Liver (tissue), 9 donors: ENCODE measurements around the gene USP25. TPM values are rescaled to one million over a fixed set of nuclear protein-coding genes. Genes with fewer than 3 reads are reported as not detected.

Experiments
- DNase-seq: peaks from one replicate; pipeline ENCODE4 v3.0.0-alpha.2; 2017; ENCODE audit warnings: low spot score
- H3K27ac ChIP-seq, 2 donors: one replicate each; pipeline ENCODE4 v1.7.0; 2013; ENCODE audit warnings: inconsistent platforms in 2 of 2, low read length in 2 of 2, control low read depth in 1 of 2, low read depth in 1 of 2, mild to moderate bottlenecking in 1 of 2
- H3K27me3 ChIP-seq, 4 donors: one replicate each; pipeline versions ENCODE4 v1.6.1 to v1.7.0; 2013; ENCODE audit warnings: low read length in 3 of 4, inconsistent platforms in 1 of 4, mild to moderate bottlenecking in 1 of 4, moderate library complexity in 1 of 4; ENCODE audit not compliant: control insufficient read depth in 4 of 4, insufficient read depth in 4 of 4
- H3K36me3 ChIP-seq, 4 donors: one replicate each; pipeline versions ENCODE4 v1.6.1 to v1.7.0; 2013; ENCODE audit warnings: low read length in 3 of 4, mild to moderate bottlenecking in 3 of 4, low read depth in 1 of 4, moderate library complexity in 1 of 4; ENCODE audit not compliant: control insufficient read depth in 4 of 4, insufficient read depth in 3 of 4
- H3K4me1 ChIP-seq, 4 donors: one replicate each; pipeline versions ENCODE4 v1.6.1 to v1.7.0; 2013; ENCODE audit warnings: low read length in 3 of 4, mild to moderate bottlenecking in 3 of 4, moderate library complexity in 1 of 4; ENCODE audit not compliant: control insufficient read depth in 4 of 4, insufficient read depth in 4 of 4
- H3K4me3 ChIP-seq, 3 donors: one replicate each; pipeline versions ENCODE4 v1.6.1 to v1.7.0; 2013; ENCODE audit warnings: low read length in 3 of 3, control low read depth in 1 of 3, low read depth in 1 of 3, mild to moderate bottlenecking in 1 of 3
- H3K9ac ChIP-seq, 2 donors: one replicate each; pipeline ENCODE4 v1.7.0; 2013; ENCODE audit warnings: low read length in 2 of 2, mild to moderate bottlenecking in 2 of 2, moderate library complexity in 2 of 2, control low read depth in 1 of 2, low read depth in 1 of 2
- H3K9me3 ChIP-seq, 4 donors: one replicate each; pipeline versions ENCODE4 v1.6.1 to v1.7.0; 2013; ENCODE audit warnings: low read length in 3 of 4; ENCODE audit not compliant: control insufficient read depth in 4 of 4
- EGR1 ChIP-seq, 2 donors: IDR thresholded peaks; 2 replicates each; pipeline ENCODE4 v1.6.1; 2016 to 2018; ENCODE audit warnings: antibody characterized with exemption in 2 of 2, low read depth in 2 of 2
- FOXA1 ChIP-seq: IDR thresholded peaks from 2 replicates; pipeline ENCODE4 v1.6.1; 2016; ENCODE audit warnings: antibody characterized with exemption
- FOXA2 ChIP-seq: IDR thresholded peaks from 2 replicates; pipeline ENCODE4 v1.6.1; 2016; ENCODE audit warnings: antibody characterized with exemption
- GABPA ChIP-seq, 2 donors: IDR thresholded peaks in 1 of 2; conservative IDR thresholded peaks in 1 of 2; 2 replicates each; pipeline ENCODE4 v1.6.1; 2016; ENCODE audit warnings: antibody characterized with exemption in 2 of 2, mild to moderate bottlenecking in 1 of 2, moderate library complexity in 1 of 2
- HNF4A ChIP-seq, 2 donors: conservative IDR thresholded peaks; 2 replicates each; pipeline ENCODE4 v1.6.1; 2016; ENCODE audit warnings: antibody characterized with exemption in 2 of 2, mild to moderate bottlenecking in 2 of 2
- HNF4G ChIP-seq: IDR thresholded peaks from 2 replicates; pipeline ENCODE4 v1.6.1; 2016; ENCODE audit warnings: antibody characterized with exemption
- JUND ChIP-seq, 2 donors: IDR thresholded peaks; 2 replicates each; pipeline ENCODE4 v1.6.1; 2016; ENCODE audit warnings: antibody characterized with exemption in 2 of 2
- NR2F2 ChIP-seq: IDR thresholded peaks from 2 replicates; pipeline ENCODE4 v1.6.1; 2016; ENCODE audit warnings: antibody characterized with exemption
- RAD21 ChIP-seq, 2 donors: IDR thresholded peaks; 2 replicates each; pipeline ENCODE4 v1.6.1; 2016; ENCODE audit warnings: antibody characterized with exemption in 2 of 2, mild to moderate bottlenecking in 2 of 2
- RXRA ChIP-seq, 2 donors: IDR thresholded peaks; 2 replicates each; pipeline ENCODE4 v1.6.1; 2017 to 2018; ENCODE audit warnings: antibody characterized with exemption in 2 of 2, mild to moderate bottlenecking in 1 of 2
- SP1 ChIP-seq: IDR thresholded peaks from 2 replicates; pipeline ENCODE4 v1.6.1; 2018; ENCODE audit warnings: antibody characterized with exemption, mild to moderate bottlenecking
- TAF1 ChIP-seq: conservative IDR thresholded peaks from 2 replicates; pipeline ENCODE4 v1.6.1; 2016; ENCODE audit warnings: antibody characterized with exemption, mild to moderate bottlenecking
- YY1 ChIP-seq: IDR thresholded peaks from 2 replicates; pipeline ENCODE4 v1.6.1; 2016; ENCODE audit warnings: antibody characterized with exemption, mild to moderate bottlenecking
- WGBS: extraction: QIAGEN DNeasy Blood & Tissue Kit; methylation state at CpG from one replicate; pipeline ENCODE4 v1.1.7; 2013; 5-methylcytosine and 5-hydroxymethylcytosine counted together
- polyA plus RNA-seq, 2 donors: library from polyadenylated mRNA; stranded (reverse) in 1 of 2; unstranded in 1 of 2; fragments of 200-250 nt in 1 of 2; fragments of >200 nt in 1 of 2; fragmentation: Nextera tagmentation in 1 of 2; extraction: Ambion mirVana in 1 of 2; gene quantifications; one replicate each; pipeline versions ENCODE4 v1.2.1 to v1.2.3, GENCODE V29; 2013 to 2015
- total RNA-seq, 2 donors: library from RNA; depleted of rRNA; stranded (reverse); fragments of >200 nt; gene quantifications; one replicate each; pipeline ENCODE4 v1.2.3, GENCODE V29; 2014
- TF ChIP-seq, protein P1 (sequence below): IDR thresholded peaks from 2 replicates; pipeline ENCODE4 v1.6.1; 2016; ENCODE audit warnings: antibody characterized with exemption
- TF ChIP-seq, protein P2 (sequence below): IDR thresholded peaks from 2 replicates; pipeline ENCODE4 v1.6.1; 2016; ENCODE audit warnings: antibody characterized with exemption
- TF ChIP-seq, protein P3 (sequence below): fragments of 150-350 bp; IDR thresholded peaks from 2 replicates; pipeline ENCODE4 v1.5.1; 2017; ENCODE audit warnings: improper control_type of control experiment, low read depth, low read length; ENCODE audit not compliant: missing input control
- TF ChIP-seq, protein P4 (sequence below): IDR thresholded peaks from 2 replicates; pipeline ENCODE4 v1.6.1; 2016; ENCODE audit warnings: antibody characterized with exemption, mild to moderate bottlenecking
- TF ChIP-seq, protein P5 (sequence below): IDR thresholded peaks from 2 replicates; pipeline ENCODE4 v1.6.1; 2016; ENCODE audit warnings: antibody characterized with exemption
- donor health status: healthy.
- donor health status: healthy.
- donor health status: healthy.
- donor health status: healthy.
- donor health status: healthy.

Gene USP25
- total and polyA plus RNA-seq, 4 donors, result 6.0 to 26.7 (median 15.3) TPM

DNA sequence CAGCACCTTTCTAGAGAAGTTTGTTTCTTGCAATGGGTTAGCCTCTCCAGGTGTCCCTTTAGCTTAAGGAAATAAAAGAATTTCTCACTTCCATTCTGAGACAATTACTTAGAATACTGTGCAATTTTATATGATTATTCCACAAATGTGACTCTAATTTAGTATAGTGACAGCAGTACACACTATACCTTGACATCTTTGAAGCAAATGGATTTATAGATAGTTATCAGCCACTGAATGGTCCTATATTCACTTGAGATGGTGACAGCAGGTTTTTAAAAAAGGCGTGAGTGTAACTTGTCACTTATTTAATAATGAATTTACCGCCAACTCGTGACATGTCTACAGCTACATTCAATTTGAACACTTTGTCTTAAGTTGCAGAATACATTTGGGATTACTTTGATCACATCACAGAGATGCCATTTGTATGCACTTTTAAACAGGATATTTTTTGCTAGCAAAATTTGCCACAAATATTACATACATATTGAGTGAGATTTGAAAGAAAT lies 71.6 kb downstream of the USP25 start:
- H3K36me3 ChIP-seq, result peaks cover 0 to 6% (median 0%) of the 10 kb centered on the region in 4 donors
- peaks cover 2 to 7% (median 7%) of the 10 kb centered on the region in 4 donors for H3K4me1 ChIP-seq
- H3K4me3 ChIP-seq, result no peak overlapping the region
- H3K27me3 ChIP-seq, result no peaks in the 10 kb centered on the region
- no peak overlapping the region for H3K27ac ChIP-seq
- DNase-seq, result no peak
- WGBS, result 97% methylated on average over 3 of the region's 3 CpGs
- H3K9ac ChIP-seq, result no peak overlapping the region
- TF ChIP-seq SP1 (no peak), HNF4A (conservative IDR thresholded peaks at IDR 0.05) (no peak), EGR1 (IDR thresholded peaks at IDR 0.05; ENCODE audit: low read depth in 2 of 2) (no peak), RAD21 (IDR thresholded peaks at IDR 0.05) (no peak), GABPA (IDR thresholded peaks at IDR 0.05 in 1 of 2, conservative IDR thresholded peaks at IDR 0.05 in 1 of 2) (no peak), HNF4G (no peak), FOXA1 (no peak), FOXA2 (no peak), TAF1 (no peak), JUND (IDR thresholded peaks at IDR 0.05) (no peak), RXRA (IDR thresholded peaks at IDR 0.05) (no peak), NR2F2 (no peak), YY1 (no peak)
- TF ChIP-seq, protein P1, sequence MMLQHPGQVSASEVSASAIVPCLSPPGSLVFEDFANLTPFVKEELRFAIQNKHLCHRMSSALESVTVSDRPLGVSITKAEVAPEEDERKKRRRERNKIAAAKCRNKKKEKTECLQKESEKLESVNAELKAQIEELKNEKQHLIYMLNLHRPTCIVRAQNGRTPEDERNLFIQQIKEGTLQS, result no peak
- TF ChIP-seq, protein P2, sequence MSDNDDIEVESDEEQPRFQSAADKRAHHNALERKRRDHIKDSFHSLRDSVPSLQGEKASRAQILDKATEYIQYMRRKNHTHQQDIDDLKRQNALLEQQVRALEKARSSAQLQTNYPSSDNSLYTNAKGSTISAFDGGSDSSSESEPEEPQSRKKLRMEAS, result no peak
- TF ChIP-seq, protein P3, sequence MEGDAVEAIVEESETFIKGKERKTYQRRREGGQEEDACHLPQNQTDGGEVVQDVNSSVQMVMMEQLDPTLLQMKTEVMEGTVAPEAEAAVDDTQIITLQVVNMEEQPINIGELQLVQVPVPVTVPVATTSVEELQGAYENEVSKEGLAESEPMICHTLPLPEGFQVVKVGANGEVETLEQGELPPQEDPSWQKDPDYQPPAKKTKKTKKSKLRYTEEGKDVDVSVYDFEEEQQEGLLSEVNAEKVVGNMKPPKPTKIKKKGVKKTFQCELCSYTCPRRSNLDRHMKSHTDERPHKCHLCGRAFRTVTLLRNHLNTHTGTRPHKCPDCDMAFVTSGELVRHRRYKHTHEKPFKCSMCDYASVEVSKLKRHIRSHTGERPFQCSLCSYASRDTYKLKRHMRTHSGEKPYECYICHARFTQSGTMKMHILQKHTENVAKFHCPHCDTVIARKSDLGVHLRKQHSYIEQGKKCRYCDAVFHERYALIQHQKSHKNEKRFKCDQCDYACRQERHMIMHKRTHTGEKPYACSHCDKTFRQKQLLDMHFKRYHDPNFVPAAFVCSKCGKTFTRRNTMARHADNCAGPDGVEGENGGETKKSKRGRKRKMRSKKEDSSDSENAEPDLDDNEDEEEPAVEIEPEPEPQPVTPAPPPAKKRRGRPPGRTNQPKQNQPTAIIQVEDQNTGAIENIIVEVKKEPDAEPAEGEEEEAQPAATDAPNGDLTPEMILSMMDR, result no peak
- TF ChIP-seq, protein P4, sequence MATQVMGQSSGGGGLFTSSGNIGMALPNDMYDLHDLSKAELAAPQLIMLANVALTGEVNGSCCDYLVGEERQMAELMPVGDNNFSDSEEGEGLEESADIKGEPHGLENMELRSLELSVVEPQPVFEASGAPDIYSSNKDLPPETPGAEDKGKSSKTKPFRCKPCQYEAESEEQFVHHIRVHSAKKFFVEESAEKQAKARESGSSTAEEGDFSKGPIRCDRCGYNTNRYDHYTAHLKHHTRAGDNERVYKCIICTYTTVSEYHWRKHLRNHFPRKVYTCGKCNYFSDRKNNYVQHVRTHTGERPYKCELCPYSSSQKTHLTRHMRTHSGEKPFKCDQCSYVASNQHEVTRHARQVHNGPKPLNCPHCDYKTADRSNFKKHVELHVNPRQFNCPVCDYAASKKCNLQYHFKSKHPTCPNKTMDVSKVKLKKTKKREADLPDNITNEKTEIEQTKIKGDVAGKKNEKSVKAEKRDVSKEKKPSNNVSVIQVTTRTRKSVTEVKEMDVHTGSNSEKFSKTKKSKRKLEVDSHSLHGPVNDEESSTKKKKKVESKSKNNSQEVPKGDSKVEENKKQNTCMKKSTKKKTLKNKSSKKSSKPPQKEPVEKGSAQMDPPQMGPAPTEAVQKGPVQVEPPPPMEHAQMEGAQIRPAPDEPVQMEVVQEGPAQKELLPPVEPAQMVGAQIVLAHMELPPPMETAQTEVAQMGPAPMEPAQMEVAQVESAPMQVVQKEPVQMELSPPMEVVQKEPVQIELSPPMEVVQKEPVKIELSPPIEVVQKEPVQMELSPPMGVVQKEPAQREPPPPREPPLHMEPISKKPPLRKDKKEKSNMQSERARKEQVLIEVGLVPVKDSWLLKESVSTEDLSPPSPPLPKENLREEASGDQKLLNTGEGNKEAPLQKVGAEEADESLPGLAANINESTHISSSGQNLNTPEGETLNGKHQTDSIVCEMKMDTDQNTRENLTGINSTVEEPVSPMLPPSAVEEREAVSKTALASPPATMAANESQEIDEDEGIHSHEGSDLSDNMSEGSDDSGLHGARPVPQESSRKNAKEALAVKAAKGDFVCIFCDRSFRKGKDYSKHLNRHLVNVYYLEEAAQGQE, result no peak
- TF ChIP-seq, protein P5, sequence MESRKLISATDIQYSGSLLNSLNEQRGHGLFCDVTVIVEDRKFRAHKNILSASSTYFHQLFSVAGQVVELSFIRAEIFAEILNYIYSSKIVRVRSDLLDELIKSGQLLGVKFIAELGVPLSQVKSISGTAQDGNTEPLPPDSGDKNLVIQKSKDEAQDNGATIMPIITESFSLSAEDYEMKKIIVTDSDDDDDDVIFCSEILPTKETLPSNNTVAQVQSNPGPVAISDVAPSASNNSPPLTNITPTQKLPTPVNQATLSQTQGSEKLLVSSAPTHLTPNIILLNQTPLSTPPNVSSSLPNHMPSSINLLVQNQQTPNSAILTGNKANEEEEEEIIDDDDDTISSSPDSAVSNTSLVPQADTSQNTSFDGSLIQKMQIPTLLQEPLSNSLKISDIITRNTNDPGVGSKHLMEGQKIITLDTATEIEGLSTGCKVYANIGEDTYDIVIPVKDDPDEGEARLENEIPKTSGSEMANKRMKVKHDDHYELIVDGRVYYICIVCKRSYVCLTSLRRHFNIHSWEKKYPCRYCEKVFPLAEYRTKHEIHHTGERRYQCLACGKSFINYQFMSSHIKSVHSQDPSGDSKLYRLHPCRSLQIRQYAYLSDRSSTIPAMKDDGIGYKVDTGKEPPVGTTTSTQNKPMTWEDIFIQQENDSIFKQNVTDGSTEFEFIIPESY, result no peak
- no peaks in the 10 kb centered on the region for H3K9me3 ChIP-seq
